ENCODE results near the gene ANKRD49.

ANKRD49 gene

DNA sequence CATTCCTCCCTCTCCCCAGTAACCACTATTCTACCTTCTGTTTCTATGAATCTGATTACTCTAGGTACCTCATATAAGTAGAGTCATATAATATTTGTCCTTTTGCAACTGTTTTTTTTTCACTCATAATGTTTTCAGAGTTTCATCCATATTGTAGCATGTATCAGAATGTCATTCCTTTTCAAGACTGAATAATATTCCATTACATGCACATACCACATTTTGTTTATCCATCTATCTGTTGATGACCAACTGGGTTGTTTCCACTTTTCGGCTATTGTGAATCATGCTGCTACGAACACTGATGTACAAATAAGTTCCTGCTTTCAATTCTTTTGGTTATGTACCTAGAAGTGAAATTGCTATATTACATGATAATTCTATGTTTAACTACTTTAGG lies 40.8 kb upstream of the ANKRD49 start:
- TF ChIP-seq, protein P1, sequence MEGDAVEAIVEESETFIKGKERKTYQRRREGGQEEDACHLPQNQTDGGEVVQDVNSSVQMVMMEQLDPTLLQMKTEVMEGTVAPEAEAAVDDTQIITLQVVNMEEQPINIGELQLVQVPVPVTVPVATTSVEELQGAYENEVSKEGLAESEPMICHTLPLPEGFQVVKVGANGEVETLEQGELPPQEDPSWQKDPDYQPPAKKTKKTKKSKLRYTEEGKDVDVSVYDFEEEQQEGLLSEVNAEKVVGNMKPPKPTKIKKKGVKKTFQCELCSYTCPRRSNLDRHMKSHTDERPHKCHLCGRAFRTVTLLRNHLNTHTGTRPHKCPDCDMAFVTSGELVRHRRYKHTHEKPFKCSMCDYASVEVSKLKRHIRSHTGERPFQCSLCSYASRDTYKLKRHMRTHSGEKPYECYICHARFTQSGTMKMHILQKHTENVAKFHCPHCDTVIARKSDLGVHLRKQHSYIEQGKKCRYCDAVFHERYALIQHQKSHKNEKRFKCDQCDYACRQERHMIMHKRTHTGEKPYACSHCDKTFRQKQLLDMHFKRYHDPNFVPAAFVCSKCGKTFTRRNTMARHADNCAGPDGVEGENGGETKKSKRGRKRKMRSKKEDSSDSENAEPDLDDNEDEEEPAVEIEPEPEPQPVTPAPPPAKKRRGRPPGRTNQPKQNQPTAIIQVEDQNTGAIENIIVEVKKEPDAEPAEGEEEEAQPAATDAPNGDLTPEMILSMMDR (IDR thresholded peaks at IDR 0.05; ENCODE audit: low read length, missing control alignments) = no peak
- no peak overlapping the region for H3K4me3 ChIP-seq (replicated peaks; ENCODE audit: low read depth, low read length)
- no peak for DNase-seq (ENCODE audit: low read depth)

DNA sequence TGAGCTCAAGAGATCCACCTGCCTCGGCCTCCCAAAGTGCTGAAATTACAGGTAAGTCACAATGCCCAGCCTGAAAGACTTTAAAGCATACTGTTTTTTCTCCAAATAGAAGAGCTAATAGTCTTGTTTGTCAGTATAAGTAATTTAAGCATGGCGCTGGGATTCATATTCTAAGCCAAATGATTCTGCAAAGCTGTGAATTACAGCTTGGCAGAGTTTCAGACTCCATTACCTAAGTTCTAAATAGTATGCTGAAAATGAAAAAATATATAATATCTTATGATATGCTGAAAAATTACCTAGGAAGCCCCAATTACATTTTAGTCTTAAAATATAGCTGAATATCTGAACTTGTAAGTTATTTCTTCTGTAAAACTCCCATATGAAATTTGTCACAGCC lies 39.5 kb upstream of the ANKRD49 start:
- no peak overlapping the region for H3K4me3 ChIP-seq (replicated peaks; ENCODE audit: low read depth, low read length)
- DNase-seq (ENCODE audit: low read depth) = no peak
- TF ChIP-seq, protein P1 (IDR thresholded peaks at IDR 0.05; ENCODE audit: low read length, missing control alignments) = no peak

DNA sequence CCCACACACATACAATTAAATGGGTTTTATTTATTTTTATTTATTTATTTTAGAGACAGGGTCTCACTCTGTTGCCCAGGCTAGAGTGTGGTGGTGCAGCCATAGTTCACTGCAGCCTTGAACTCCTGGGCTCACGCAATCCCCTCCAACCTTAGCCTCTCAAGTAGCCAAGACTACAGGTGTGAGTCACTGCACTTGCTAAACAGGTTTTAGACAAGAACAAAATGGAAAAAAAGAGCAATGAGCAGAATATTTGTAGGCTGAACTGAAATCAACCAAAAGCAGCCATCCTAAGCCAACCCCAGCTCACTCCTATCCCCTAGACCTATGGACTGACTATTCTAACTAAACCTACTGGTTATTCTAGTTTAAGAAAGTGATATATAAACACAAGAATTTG lies 37.9 kb upstream of the ANKRD49 start:
- TF ChIP-seq, protein P1 (IDR thresholded peaks at IDR 0.05; ENCODE audit: low read length, missing control alignments) = no peak
- no peak for DNase-seq (ENCODE audit: low read depth)
- H3K4me3 ChIP-seq (replicated peaks; ENCODE audit: low read depth, low read length) = no peak overlapping the region

DNA sequence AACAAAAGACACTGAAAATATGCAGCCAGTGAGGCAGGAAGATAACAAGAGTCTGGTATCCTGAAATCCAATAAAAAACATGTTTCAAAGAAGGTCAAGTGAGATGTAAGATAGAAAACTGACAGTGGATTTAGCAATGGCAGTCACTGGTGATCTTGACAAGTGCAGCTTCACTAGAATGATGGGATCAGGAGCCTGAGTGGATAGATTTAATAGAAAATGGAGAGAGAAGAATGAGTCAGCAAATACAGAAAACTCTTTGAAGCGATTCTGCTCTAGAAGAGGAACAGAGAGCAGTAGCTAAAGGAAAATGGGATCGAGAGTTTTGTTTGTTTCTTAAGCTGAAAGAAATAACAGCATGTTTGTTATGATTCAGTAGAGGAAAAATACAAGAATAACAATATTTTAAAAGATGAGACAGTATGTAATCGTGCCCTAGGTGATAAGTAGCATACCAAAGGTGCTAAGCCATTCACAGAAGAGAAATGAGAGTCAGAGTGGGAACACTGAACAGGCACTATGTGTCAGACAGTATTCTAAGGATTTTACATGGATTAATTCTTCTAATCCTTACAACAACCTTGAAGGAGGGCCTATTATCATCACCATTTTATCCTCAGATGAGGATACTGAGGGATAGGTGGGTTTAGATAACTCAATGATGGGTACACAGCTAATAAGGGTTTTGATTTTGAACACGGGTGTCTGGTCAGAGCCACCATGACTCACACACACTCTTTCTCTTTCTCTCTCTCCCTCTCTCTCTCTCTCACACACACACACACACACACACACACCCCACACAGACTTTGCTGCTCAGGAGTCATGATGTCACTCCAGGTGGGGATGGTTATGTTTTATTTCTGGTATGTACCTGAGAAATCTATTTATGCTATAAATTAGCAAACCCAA lies 36.4 kb upstream of the ANKRD49 start:
- TF ChIP-seq, protein P1 (IDR thresholded peaks at IDR 0.05; ENCODE audit: low read length, missing control alignments) = no peak
- H3K4me3 ChIP-seq (replicated peaks; ENCODE audit: low read depth, low read length) = no peak overlapping the region
- DNase-seq (ENCODE audit: low read depth) = no peak

DNA sequence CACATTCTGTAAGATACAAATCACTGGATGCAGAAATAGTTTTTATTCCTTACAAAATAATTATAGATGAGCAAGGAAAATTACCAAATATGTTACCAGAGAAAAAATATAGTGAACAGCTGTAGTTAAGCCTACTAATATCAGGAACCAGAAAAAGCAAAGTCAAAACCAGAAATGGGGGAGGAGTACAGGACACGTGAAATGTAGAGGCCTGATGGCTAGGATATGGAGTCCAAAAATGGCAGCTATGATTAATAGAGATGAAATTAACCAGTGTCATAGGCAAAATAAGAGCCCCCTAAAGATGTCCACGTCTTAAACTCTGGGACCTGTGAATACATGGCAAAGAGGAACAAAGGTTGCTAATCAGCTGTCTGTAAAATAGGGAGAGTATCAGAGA lies 34.2 kb upstream of the ANKRD49 start:
- DNase-seq (ENCODE audit: low read depth) = no peak
- TF ChIP-seq, protein P1 (IDR thresholded peaks at IDR 0.05; ENCODE audit: low read length, missing control alignments) = no peak
- H3K4me3 ChIP-seq (replicated peaks; ENCODE audit: low read depth, low read length) = no peak overlapping the region

DNA sequence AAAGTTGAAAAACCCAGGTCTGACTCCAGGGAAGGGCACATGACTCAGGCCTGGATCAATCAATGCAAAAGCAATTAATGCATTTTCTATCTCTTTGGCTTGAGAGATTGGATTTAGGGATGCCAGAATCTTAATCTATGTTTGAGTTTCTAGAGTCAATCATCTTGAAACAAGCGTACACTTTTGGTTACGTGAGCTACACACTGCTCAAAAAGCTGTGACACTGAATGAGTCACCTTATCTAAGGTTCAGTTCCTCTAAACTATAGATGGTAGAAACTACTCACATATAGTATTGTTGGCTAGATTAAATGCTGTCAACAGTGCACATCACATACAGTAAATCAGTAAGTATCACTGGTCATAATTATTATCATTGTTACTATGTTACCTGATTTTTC lies 24.4 kb upstream of the ANKRD49 start:
- no peak for DNase-seq (ENCODE audit: low read depth)

More for the DNA sequence above, 24.4 kb upstream of the ANKRD49 start:
- TF ChIP-seq, protein P1 (IDR thresholded peaks at IDR 0.05; ENCODE audit: low read length, missing control alignments) = no peak
- H3K4me3 ChIP-seq (replicated peaks; ENCODE audit: low read depth, low read length) = no peak overlapping the region
